NCI-H2029 (cell line): ENCODE measurements around the gene GSTM1.

Experiments used
- DNase-seq: peaks from one replicate; lab custom pipeline; 2025; lab: John Stamatoyannopoulos, UW

GSTM1 gene

DNA sequence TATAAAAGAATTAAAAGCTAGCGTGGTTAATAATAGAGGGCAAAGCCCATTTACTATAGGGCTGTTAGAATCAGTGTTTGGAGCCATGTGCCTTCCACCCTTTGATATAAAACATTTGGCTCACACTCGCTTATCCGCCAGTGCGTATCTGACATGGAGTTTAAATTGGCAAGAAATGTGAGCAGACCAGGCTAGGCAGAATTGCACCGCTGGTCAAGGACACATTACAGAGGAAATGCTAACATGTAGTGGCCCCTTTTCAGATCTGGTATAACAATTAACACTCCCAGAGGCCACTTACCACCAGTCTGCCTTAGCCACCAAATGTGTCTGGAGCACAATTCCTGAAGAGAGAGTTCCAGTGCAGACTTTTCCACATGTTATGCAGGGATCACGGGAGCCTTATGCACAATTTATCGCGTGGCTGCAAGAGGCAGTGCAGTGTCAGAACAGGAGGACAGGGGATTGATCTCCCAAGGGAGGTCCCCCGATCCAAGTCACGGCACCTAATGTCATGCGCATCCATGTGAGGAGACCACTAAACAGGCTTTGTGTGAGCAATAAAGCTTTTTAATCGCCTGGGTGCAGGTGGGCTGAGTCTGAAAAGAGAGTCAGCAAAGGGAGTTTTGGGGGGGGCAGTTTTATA lies 39.2 kb downstream of the GSTM1 start:
- DNase-seq: no peak

- DNase-seq: no peak
Observed at GRCh38 chr1:109728870-109729269, 41.3 kb downstream of the GSTM1 start.

- no peak for DNase-seq
Observed at GRCh38 chr1:109730666-109731065, 43.0 kb downstream of the GSTM1 start.

GRCh38 chr1:109732390-109732881 lies 44.8 kb downstream of the GSTM1 start:
- no peak for DNase-seq

DNA sequence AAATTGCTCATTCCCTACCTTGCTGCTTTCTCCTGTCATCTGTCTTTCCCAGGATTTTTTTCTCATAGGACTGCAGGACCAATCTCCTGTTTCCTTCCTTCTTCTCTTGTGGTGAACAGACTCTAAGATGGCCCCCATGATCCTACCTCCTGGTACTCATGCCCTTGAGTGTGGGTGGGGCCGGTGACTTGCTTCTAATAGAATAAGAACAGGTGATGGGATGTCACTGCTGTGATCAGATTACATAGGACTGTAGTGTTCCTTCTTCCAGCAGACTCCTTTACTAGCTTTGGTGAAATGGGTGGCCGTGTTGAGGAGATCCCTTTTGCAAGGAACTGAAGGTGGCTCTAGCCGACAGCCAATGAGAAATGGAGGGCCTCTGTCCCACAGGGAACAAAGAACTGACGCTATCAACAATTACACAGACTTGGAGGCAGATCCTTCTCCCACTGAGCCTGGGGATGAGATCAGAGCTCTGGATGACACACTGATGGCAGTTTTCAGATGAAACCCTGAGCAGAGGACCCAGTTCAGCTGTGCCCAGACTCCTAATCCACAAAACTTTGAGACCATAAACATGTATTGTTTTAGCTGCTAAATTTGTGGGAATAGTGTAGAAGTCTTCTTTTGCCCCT lies 45.7 kb downstream of the GSTM1 start:
- DNase-seq: no peak

DNA sequence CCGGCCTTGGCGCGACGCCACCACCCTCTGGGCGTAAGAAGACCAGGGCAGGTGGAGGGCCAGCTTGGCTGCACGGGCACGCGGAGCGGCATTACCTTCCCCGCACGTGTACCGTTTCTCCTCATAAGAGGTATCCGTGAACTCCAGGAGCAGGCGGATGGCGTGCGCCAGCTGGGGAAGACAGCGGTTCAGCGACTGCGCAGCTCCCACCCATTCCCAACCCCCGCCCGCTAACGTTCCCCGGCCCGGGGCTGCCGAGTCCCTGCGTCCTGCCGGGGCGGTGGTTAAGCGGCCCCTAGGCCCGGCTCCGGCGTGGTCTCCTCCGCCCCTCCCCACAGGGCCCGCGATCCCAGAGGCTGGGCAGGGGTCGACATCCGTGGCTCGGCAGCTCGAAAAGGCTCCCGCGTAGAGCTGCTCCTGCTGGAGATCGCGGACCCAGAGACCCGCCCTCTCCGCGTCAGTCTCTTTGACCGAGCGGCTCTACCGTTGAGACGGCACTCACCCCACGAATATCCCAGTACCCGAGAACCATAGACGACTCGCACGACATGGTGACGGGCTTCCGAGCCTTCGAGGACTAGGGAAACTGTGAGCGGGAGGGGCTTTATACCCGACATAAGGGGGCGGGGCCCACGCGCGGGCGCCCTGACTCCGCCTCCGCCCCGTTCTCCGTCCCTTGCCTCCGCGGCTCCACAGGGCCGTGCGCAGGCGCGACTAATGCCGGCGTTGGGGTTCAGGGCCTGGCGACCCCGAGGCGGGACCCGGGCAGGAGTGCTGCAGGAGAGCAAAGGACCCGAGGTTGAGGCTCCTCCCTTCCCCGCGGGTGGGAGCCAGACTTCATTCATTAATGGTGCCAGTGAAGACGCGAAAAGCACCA lies 52.4 kb downstream of the GSTM1 start:
- DNase-seq: peak; percentile 14

DNA sequence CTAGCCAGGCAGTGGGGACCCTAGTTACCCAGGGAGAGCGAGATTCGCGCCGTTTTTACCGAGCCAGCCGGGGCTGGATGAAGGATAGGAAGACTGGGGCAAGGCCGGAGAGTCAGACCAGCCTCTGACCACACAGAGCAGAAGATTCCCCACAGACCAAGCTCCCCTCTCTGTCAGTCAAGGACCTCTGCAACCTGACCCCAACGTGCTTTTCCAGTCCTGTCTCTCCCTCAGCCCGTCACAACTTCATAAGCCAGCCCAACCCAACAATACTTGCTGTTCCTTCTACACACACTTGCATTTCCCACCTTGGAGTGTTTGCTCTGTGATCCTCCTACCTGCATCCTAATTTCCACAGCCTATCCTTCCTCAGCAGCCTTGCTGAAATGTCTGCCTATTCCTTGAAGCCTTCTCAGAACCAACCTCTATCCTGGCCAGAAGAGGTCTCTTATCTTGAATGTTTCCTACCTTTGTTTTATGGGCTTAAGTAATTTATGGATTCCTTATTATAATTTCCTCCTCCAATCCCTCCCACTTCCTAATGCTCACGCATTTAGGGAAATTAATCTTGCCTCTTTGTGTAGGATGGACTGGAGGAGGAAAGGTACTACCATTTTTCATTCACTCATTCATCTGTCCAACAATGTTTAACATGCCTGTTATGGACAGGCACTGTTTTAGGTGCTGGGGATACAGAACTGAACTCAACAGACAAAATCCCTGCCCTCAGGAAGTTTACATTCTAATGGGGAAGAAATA lies 53.2 kb downstream of the GSTM1 start, which contains the start of gene GSTM3:
Gene GSTM3 (minus strand): TSS at position 424 of the 759 bp plus-strand sequence. CDS start 751 bp downstream, outside the sequence.
- no peak for DNase-seq
